ENCODE results near the gene TMEM74B. TPM values are rescaled to one million over a fixed set of nuclear protein-coding genes. Genes with fewer than 3 reads are reported as not detected.

Gene TMEM74B
- total RNA-seq, 2 donors from 2014 or later = 3.1 to 4.3 TPM

- Histone ChIP-seq H3K27me3 (ENCODE audit: control insufficient read depth, insufficient read depth, low read length, poor library complexity, severe bottlenecking) (peaks cover 58% of the 10 kb centered on the region), H3K4me3 (ENCODE audit: low read length) (no peak overlapping the region), H3K9ac (ENCODE audit: extremely low read depth, low read length, poor library complexity, severe bottlenecking) (no peak overlapping the region), H3K36me3 (ENCODE audit: control insufficient read depth, insufficient read depth, low read length) (no peaks in the 10 kb centered on the region), H3K4me1 (ENCODE audit: control insufficient read depth, insufficient read depth, low read length) (peaks cover 3% of the 10 kb centered on the region), H3K27ac (ENCODE audit: low read depth, low read length) (no peak overlapping the region), H3K9me3 (ENCODE audit: control insufficient read depth, low read length) (no peaks in the 10 kb centered on the region)
- Mint-ChIP-seq H3K4me3 (no peak overlapping the region), H3K27me3 (ENCODE audit: insufficient read depth) (peaks cover 40% of the 10 kb centered on the region), H3K9me3 (peaks cover 2% of the 10 kb centered on the region), H3K36me3 (ENCODE audit: low read depth) (no peaks in the 10 kb centered on the region), H3K4me1 (peaks cover 11% of the 10 kb centered on the region), H3K27ac (no peak overlapping the region)
- peak; percentile 92 for DNase-seq
- TF ChIP-seq CTCF (conservative IDR thresholded peaks at IDR 0.05) = peak; percentile 93
- WGBS, 2 experiments (ENCODE audit: insufficient coverage in 1 of 2, insufficient read length in 1 of 2) = 15% methylated on average over 20 to 21 of the region's 21 CpGs
Observed at GRCh38 chr20:1212607-1213396, 28.0 kb upstream of the TMEM74B start.

GRCh38 chr20:1212023-1212422 is 27.2 kb upstream of the TMEM74B start:
- no peak for TF ChIP-seq CTCF (conservative IDR thresholded peaks at IDR 0.05)
- no peak overlapping the region for H3K4me3 ChIP-seq (ENCODE audit: low read length)
- peaks cover 3% of the 10 kb centered on the region for H3K4me1 ChIP-seq (ENCODE audit: control insufficient read depth, insufficient read depth, low read length)
- H3K27me3 Mint-ChIP-seq (ENCODE audit: insufficient read depth) = peaks cover 42% of the 10 kb centered on the region
- H3K27ac Mint-ChIP-seq = no peak overlapping the region
- no peak overlapping the region for H3K27ac ChIP-seq (ENCODE audit: low read depth, low read length)
- no peaks in the 10 kb centered on the region for H3K36me3 ChIP-seq (ENCODE audit: control insufficient read depth, insufficient read depth, low read length)
- H3K9me3 ChIP-seq (ENCODE audit: control insufficient read depth, low read length) = no peaks in the 10 kb centered on the region
- H3K4me3 Mint-ChIP-seq = no peak overlapping the region
- DNase-seq = no peak
- no peaks in the 10 kb centered on the region for H3K9me3 Mint-ChIP-seq
- H3K4me1 Mint-ChIP-seq = peaks cover 11% of the 10 kb centered on the region
- H3K9ac ChIP-seq (ENCODE audit: extremely low read depth, low read length, poor library complexity, severe bottlenecking) = no peak overlapping the region
- peaks cover 64% of the 10 kb centered on the region for H3K27me3 ChIP-seq (ENCODE audit: control insufficient read depth, insufficient read depth, low read length, poor library complexity, severe bottlenecking)
- H3K36me3 Mint-ChIP-seq (ENCODE audit: low read depth) = no peaks in the 10 kb centered on the region

- peaks cover 9% of the 10 kb centered on the region for H3K4me1 Mint-ChIP-seq
- H3K4me1 ChIP-seq (ENCODE audit: control insufficient read depth, insufficient read depth, low read length) = peaks cover 3% of the 10 kb centered on the region
- no peak overlapping the region for H3K4me3 Mint-ChIP-seq
- H3K4me3 ChIP-seq (ENCODE audit: low read length) = no peak overlapping the region
- H3K27me3 Mint-ChIP-seq (ENCODE audit: insufficient read depth) = peaks cover 42% of the 10 kb centered on the region
- 92% methylated on average over 1 of the region's 1 CpG; no CpG with 5 or more reads in 1 of the 2 experiments for WGBS, 2 experiments (ENCODE audit: insufficient coverage in 1 of 2, insufficient read length in 1 of 2)
- no peaks in the 10 kb centered on the region for H3K36me3 ChIP-seq (ENCODE audit: control insufficient read depth, insufficient read depth, low read length)
- peaks cover 64% of the 10 kb centered on the region for H3K27me3 ChIP-seq (ENCODE audit: control insufficient read depth, insufficient read depth, low read length, poor library complexity, severe bottlenecking)
- TF ChIP-seq CTCF (conservative IDR thresholded peaks at IDR 0.05) = no peak
- H3K27ac ChIP-seq (ENCODE audit: low read depth, low read length) = no peak overlapping the region
- no peak for DNase-seq
- no peaks in the 10 kb centered on the region for H3K9me3 Mint-ChIP-seq
- no peak overlapping the region for H3K9ac ChIP-seq (ENCODE audit: extremely low read depth, low read length, poor library complexity, severe bottlenecking)
- no peaks in the 10 kb centered on the region for H3K36me3 Mint-ChIP-seq (ENCODE audit: low read depth)
- H3K27ac Mint-ChIP-seq = no peak overlapping the region
- no peaks in the 10 kb centered on the region for H3K9me3 ChIP-seq (ENCODE audit: control insufficient read depth, low read length)
Observed at GRCh38 chr20:1210501-1210900, 25.7 kb upstream of the TMEM74B start.
